ENCODE data around the gene GJC2.
"Not testable (repeated sequence)": the region's sequence is repeated elsewhere in the genome, so short reads cannot be mapped to it uniquely, and the experiment has no call there.

GJC2 gene

DNA sequence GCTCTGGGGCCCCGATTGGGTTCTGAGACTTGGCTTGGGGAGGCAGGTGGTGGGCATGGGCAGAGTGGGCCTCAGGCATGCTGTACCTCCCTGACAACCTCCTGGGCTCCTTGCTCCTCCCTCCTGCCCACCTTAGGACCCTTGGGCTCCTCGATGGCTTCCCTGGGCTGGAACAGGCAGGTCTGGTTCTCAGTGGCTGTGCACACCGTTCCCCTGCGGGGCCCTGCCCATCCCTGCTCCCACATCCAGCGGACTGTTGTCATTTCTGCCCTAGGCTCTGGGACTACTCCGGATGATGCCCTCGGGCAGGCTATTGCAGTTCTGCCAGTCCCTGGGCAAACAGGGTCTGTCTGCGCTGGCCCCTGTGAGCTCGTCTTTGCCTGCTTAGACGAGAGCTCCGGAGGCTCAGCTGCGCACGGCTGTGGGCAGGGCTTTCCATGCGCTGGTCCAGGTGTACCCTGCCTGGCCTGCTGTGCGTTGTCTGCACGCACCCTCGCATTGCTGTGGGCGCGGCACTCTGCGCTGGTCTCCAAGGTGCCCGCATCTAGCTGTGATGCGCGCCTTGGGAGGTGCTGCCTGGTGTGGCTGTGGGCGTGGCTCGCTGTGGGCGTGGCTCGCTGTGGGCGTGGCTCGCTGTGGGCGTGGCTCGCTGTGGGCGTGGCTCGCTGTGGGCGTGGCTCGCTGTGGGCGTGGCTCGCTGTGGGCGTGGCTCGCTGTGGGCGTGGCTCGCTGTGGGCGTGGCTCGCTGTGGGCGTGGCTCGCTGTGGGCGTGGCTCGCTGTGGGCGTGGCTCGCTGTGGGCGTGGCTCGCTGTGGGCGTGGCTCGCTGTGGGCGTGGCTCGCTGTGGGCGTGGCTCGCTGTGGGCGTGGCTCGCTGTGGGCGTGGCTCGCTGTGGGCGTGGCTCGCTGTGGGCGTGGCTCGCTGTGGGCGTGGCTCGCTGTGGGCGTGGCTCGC is 24.1 kb downstream of the GJC2 start:
- not testable (repeated sequence) for ATAC-seq

DNA sequence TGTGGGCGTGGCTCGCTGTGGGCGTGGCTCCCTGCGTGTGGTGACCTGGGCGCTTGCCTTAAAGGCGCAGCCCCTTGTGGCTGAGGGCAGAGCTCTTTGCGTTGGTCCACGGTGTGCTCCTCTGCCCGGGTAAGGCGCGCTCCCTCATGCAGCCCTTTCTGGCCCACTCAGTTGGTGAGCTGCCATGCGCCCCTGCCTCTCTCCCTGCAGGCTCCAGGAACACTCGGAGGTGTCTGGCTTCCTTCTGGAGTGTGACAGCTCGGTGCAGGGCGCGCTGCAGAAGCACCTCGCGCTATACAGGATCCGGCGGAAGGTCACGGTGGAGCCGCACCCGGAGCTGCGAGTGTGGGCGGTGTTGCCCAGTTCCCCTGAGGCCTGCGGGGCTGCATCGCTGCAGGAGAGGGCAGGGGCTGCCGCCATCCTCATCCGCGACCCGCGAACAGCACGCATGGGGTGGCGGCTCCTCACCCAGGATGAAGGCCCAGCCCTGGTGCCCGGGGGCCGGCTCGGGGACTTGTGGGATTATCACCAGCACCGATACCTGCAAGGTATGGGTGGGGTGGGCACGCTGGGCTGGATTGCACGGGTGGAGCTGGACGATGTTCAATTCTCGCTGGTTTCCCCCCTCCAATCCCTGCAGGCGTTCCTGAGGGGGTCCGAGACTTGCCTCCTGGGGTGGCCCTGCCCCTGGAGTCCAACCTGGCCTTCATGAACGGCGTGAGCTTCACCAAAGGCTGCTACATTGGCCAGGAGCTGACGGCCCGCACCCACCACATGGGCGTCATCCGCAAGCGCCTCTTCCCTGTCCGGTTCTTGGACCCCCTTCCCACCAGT is 25.0 kb downstream of the GJC2 start:
- ATAC-seq, result peak in 1 of 2 donors; percentile 29

DNA sequence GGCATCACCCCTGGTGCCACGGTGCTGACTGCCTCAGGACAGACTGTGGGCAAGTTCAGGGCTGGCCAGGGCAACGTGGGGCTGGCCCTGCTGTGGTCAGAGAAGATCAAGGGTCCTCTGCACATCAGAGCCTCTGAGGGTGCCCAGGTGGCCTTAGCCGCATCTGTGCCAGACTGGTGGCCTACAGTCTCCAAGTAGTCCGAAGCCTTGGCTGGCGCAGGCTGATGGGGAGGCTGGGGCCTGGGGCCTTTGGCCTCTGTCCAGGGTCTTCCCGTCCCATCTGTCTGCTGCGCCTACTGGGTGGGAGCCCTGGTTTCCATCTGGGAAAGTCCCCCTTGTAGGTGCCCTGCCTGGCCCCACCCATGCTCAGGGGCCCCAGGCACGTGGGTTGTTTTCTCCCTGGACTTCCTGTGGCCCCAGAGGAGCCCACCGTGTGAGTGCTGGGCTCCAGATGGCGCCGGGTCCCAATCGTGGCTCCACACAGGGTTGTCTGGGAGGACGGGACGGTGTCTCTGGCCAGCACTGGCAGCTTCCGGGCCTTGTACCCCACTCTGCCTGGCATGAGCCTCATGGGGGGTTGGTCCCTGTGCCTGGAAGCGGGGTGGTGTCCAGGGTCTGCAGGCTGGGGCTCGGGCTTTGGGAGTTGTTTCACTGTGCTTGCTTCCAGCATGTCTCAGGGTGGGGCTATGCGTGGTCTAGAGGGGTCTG is 25.7 kb downstream of the GJC2 start:
- no peak for ATAC-seq

DNA sequence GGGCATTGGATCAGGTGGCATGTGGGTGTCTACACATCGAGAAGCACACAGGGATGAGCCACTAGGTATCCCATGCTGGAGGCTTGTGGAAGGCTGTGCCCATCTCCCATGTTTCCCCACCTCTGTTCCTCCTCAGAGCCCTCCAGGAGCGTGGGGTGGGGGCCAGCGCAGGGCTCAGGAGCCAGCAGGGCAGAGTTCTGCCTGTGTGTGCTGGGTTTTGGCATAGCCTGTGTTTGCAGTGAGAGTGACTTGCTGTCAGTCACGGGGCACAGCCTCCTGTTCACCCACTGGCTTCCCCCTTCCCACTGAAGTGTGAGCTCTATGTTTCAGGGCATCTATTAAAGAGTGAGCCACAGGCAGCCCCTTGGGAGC is 26.3 kb downstream of the GJC2 start:
- ATAC-seq, result no peak

DNA sequence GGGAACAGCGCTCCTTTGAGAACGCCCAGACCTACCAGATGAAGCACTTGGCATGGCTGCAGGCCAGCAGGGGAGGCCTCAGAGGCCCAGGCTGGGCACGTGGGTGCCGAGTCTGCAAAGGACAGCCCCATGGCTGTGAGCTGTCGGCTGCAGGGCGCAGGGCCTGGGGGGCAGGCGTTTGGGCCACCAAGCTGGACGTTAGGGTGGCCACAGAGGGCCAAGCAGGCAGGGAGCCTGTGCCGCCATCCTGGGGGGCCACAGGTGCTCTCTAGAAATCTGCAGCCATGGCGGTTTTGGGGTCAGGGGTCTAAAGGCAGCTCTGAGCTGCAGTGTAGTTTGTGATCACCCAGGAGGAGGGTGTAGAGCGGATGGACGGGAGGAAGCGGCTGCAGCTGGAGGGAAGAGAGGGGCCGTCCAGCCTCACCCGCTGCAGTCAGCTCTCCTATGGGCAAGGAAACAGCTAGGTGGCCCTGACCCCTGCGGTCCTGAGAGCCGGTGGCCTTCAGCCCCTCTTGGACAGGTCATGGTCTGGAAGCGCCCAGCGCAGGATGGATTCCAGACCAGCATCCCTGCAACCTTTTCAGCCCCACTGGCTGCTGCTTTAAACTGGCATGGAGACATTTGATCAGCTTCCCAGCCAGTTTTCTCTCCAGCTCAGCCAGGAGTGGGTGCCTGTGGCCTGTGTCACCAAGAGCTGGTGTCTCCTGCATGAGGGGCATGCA is 26.9 kb downstream of the GJC2 start:
- ATAC-seq, result no peak

DNA sequence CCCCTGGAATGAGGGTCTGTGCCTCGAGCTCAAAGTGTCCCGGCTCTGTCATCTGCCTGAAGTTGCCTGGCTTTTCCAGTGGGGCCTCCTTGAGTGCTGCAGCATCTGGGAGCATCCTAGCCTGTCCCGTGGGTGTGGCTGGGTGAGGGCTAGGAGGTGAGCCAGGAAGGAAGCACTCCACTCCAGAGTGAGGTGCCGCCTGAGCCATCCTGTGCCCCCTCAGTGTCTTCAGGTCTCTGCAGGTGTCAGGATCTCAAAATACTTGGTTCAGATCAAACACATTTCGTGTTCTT is 27.4 kb downstream of the GJC2 start:
- ATAC-seq, result no peak

DNA sequence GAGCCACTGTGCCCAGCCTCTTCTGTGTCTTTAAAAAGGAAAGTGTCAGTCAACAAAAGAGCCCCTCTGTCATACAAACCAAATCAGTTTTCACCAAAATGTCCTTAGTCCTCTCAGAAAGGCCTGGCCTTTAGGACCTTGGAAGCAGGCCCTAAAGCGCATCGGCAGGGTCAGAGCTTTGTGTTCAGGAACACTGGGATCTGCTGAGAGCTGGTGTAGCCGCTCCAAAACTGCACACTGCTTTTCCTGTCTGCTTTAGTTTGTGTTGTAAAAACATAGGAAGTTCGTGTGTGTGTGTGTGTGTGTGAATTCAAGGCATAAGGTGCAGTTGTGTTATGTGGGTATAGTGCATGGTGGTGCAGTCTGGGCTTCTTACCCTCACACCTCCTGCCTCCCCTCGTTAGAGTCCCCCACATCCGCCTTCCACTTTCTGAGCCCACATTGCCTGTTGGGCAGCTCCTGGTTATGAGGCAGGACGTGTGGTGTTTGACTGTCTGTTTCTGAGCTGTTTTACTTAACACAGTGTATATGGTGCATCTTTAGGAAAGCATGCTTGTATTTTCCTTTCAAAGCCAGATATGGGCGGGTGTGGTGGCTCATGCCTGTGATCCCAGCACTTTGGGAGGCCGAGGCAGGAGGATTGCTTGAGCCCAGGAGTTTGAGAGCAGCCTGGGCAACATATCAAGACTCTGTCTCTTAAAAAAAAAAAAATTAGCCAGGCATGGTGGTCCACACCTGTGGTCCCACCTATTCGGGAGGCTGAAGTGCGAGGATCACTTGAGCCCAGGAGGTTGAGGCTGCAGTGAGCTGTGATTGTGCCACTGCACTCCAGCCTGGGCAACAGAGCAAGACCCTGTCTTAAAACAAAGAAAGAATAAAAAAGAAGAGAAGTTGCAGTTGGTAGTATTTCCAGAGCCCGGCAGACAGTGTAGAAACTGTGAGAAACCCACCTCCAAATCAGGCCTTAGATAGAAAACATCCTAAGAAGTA is 28.3 kb downstream of the GJC2 start:
- no peak for ATAC-seq

DNA sequence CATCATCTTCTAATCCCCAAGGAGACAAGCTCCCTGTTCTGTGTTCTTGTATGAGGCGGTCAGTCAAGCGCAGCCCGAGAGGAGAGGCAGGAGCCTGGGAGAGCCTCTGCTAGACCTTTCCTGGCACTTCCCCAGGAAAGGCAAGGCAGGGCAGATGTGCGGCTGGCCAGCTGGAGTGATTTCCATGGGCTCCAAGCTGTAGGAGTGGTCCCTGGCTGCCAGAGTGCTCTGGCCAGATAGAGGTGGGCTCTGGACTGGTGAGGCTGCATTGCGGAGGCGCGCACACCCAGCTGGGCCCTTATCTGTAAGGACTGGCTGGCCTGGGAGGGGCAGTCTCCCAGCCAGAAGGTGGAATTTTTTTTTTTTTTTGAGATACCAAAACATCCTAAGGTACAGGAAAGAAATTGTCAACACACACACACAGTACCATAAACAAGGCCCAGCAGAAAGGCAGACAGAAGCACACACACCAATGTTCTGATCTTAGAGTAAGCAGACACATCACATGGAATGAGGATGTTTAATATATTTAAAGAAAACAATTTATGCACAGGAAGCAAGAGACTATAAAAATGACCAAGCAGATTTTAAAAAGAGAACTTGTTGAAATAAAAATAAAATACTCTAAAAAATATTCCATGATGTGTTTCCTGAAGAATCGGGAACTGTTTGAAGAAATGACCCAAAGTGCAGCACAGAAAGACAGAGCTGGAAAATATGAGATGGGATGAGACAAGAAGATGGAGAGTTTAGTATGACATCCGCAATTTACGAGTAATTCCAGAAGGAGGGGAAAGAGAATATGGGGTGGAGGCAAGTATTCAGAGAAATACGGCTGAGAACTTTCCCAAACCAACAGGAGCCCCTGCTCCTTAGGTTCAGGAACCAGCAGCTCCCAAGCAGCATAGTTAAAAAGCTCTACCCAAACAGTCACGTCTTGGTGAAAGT is 29.3 kb downstream of the GJC2 start:
- ATAC-seq, result no peak

DNA sequence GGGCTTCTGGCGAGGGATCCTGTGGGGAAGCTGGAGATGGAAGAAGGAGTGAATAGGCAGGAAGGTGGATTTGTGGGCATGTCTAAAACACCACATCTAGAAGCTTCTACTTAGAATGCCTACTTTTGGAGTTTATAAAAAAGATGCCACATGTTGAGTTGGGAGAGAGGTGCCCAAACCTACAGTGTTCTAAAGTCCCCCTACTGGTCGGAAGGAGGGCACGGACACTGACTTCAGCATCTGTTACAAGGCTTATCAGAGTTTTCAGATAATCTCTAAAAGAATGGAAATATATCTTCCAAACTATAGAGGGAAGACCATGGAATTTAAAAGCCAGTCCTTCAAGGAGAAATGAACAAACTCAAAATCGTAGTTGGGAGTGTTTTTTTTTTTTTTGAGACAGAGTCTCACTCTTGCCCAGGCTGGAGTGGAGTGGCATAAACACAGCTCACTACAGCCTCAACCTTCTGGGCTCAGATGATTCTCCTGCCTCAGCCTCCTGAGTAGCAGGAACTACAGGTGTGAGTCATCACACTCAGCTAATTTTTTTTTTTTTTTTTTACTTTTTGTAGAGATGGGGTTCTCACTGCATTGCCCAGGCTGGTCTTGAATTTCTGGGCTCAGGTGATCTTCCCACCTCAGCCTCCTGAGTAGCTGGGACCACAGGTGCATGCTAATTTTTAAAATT is 30.7 kb downstream of the GJC2 start:
- ATAC-seq, result no peak

DNA sequence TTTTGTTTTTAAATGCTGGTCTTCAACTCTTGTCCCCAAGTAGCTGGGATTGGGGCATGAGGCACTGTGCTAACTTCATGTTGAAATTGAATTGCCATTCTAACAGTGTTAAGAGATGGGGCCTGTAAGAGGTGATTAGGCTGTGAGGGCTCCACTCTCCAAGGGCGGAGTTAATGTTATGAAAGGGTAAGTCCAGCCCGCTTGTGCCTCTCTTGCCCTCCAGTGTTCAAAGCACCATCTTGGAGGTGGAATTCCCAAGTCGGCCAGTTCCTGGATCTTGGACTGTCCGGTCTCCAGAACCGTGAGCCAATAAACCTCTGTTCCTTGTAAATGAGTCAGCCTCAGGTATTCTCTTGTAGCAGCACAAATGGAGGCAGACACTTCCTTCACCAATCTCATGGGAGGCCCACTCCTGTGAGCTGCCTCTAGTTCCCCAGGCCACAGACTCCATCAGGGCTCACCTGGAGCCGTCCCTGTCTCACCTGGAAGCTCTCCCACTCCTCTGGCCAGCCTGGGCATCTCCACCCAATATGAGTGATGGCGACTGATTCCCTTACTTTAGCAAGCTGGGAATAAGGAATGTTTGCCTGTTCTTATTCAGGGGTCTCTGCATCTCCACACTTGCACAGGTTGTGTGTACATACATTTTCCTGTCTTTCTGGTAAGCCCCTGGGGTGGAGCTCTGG is 31.4 kb downstream of the GJC2 start:
- no peak for ATAC-seq

DNA sequence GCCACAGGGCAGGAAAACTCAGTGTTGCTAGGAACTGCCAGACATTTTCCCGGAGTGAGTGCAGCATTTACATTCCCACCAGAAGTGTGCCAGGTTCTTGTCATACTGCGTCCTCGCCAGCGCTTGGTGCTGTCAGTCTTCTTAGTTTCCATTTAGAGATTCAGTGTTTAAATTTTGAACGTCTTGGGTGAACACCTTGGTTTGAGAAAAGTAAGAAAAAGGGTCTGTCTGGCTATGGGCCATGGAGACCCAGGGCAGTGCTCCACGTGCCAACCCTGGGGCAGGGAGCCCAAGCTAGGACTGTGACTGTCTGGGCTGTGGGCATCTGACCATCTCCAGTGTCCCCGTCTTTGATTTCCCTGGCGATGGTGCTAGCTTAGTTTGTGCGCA is 31.9 kb downstream of the GJC2 start:
- no peak for ATAC-seq

DNA sequence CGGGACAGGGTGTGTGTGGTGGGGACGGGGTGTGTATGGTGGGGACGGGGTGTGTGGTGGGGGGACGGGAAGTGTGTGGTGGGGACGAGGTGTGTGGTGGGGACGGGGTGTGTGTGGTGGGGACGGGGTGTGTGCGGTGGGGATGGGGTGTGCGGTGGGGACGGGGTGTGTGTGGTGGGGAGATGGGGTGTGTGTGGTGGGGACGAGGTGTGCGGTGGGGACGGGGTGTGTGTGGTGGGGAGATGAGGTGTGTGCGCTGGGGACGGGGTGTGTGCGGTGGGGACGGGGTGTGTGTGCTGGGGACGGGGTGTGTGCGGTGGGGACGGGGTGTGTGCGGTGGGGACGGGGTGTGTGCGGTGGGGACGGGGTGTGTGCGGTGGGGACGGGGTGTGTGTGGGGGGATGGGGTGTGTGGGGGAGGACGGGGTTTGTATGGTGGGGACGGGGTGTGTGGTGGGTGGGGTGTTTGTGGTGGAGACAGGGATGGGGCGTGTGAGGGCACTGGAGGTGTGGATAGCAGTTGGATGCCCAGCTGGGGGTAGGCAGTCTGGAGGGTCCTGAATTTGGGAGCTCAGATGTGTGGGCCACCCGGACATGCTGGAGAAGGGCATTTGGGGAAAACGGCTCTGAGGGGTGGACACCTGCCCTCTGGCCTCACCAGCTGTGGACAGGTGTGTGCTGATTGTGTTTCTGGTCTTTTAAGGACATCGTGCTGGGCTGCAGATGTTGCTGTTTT is 32.7 kb downstream of the GJC2 start:
- no peak for ATAC-seq

DNA sequence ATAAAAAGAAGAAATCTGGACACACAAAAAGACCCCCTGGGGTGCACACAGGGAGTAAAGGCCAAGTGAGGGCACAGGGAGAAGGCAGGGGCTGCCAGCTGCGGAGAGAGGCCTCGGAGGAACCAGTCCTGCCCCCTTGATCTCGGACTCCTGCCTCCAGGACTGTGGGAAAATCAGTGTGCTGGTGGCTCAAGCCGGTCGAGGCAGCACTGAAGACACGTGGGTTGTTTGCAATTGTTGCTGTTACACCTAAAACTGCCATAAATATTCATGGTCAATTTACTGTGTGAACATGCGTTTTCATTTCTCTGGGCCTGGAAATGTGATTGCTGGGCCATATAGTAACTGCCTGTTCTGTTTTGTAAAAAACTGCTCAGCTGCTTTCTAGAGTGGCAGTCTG is 34.4 kb downstream of the GJC2 start:
- no peak for ATAC-seq

DNA sequence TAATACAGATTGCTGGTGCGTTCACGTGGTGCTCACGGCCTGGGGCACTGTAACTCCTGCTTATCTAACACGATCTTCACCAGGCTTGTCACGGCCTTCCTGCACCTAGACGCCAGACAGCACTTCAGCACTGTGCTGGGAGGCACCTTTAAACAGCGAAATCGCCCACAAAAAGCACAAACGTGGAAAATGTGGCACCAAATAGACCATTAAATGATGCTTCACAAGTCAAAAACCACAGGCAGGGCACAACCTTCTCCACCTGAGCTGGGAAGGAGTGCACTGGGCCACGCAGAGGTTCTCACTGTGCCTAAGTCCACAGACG is 35.9 kb downstream of the GJC2 start:
- ATAC-seq, result peak; percentile 71 to 74

DNA sequence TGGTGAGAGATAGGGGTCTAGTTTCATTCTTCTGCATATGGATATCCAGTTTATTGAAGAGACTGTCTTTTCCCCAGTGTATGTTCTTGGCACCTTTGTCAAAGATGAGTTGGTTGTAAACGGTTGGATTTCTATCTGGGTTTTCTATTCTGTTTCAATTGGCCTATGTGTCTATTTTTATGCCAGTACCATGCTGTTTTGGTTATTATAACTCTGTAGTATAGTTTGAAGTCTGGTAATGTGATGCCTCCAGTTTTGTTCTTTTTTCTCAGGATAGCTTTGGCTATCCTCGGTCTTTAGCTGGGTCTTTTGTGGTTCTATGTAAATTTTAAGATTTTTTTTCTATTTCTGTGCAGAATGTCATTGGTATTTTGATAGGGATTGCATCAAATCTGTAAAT is 38.5 kb downstream of the GJC2 start:
- not testable (repeated sequence) for ATAC-seq

DNA sequence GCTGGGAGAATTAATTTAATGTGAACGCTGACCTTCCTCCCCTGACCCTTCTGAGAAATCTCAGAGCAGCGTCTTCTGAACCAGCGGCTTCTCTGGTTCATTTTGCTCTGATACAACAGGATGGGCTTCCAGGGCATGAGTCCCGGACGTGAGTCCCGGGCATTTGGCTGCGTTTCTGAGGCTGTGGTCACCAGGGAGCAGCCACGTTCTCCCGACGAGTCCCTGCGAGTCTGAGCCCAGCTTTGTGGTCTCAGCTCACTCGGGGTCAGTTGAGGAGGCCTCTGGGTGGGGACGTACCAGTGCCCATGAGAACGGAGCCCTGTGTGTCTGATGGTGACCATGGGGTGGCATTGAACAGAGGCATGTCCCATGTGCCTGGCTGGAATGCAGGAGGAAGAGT is 40.5 kb downstream of the GJC2 start:
- no peak for ATAC-seq

DNA sequence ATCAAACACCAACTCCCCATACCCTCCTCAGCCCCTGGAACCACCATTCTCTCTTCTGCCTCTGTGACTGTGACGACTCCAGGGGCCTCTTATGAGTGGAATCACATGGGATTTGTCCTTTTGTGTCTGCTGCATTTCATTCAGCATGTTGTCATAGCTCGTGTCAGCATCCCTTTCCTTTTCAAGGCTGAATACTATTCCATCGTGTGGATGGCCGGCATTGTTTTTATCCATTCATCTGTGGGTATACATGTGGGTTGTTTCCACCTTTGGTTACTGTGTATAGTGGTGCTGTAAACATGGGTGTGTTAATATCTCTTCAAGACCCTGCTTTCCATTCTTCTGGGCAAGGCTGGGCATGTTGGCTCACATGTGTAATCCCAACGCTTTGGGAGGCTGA is 41.0 kb downstream of the GJC2 start:
- no peak for ATAC-seq

DNA sequence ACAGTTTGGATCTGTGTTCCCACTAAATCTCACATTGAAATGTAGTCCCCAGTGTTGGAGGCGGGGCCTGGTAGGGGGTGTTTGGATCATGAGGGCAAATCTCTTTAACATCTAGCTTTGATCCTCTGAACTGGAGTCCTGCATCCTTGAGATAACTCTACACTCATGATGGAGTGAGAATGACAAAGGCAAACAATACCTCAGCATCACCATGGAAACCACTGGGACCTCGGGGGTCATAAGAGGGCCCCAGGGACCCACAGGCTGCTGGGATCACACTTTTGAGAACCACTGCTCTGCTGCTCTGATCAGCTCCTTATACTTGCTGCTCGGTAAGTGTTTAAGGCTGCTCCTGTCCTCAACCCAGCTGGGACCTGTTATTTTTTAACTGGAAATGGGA is 44.7 kb downstream of the GJC2 start:
- ATAC-seq, result no peak

Data from activated CD4-positive, CD25-positive, alpha-beta regulatory T cell treated with anti-CD3 and anti-CD28 coated beads, Interleukin-2, amount 50 U/mL, for 24 hours (primary cell).